ENCODE results near the gene DHX57. TPM values are rescaled to one million over a fixed set of nuclear protein-coding genes. Genes with fewer than 3 reads are reported as not detected.
A peak's percentile ranks its signal among the peaks of the same experiment; 100 is the strongest.

Gene DHX57
- total RNA-seq (ENCODE audit: low replicate concordance): 33.3 and 33.9 TPM in 2 replicates

- TF ChIP-seq EZH2phosphoT487 (IDR thresholded peaks at IDR 0.05) (no peak), EZH2 (IDR thresholded peaks at IDR 0.05) (no peak), CTCF (IDR thresholded peaks at IDR 0.05) (no peak)
- Histone ChIP-seq H3K27me3 (no peaks in the 10 kb centered on the region), H3K4me3 (peak within 1 kb of the TSS; percentile 78), H3K9ac (peak within 1 kb of the TSS; percentile 42), H3K36me3 (no peaks in the 10 kb centered on the region), H3K4me2 (peak within 1 kb of the TSS; percentile 94), H4K20me1 (ENCODE audit: low read depth) (no peaks in the 10 kb centered on the region), H3K79me2 (ENCODE audit: low read depth) (peaks cover 48% of the 10 kb centered on the region), H3K4me1 (peaks cover 12% of the 10 kb centered on the region), H3K9me3 (ENCODE audit: low read depth) (peaks cover 3% of the 10 kb centered on the region), H2AFZ (replicated peaks) (peak within 1 kb of the TSS; percentile 99), H3K27ac (no peak within 1 kb of the TSS), H3F3A (ENCODE audit: low read depth) (no peaks in the 10 kb centered on the region)
- Mint-ChIP-seq H3K36me3 (peaks cover 16% of the 10 kb centered on the region), H3K27me3 (ENCODE audit: insufficient read depth, low read depth) (peaks cover 4% of the 10 kb centered on the region), H3K4me3 (peak within 1 kb of the TSS; percentile 95), H3K4me1 (peaks cover 21% of the 10 kb centered on the region), H3K9me3 (peaks cover 13% of the 10 kb centered on the region), H3K27ac (peak within 1 kb of the TSS; percentile 94)
- DNase-seq (ENCODE audit: low spot score): peak; percentile 87
Observed at GRCh38 chr2:38875576-38876367, at the start of gene DHX57, which contains the start of gene MORN2. Gene DHX57 (minus strand): TSS chr2:38875934. CDS start chr2:38868405, 7,529 bp downstream. Gene MORN2 (plus strand): TSS chr2:38875976.

- DNase-seq (ENCODE audit: low spot score): no peak
- Histone ChIP-seq H3K4me3 (no peak overlapping the region), H2AFZ (replicated peaks) (no peak overlapping the region), H3K27ac (no peak overlapping the region), H3K36me3 (no peaks in the 10 kb centered on the region), H3F3A (ENCODE audit: low read depth) (no peaks in the 10 kb centered on the region), H3K27me3 (no peaks in the 10 kb centered on the region), H4K20me1 (ENCODE audit: low read depth) (no peaks in the 10 kb centered on the region), H3K9me3 (ENCODE audit: low read depth) (no peaks in the 10 kb centered on the region), H3K79me2 (ENCODE audit: low read depth) (no peaks in the 10 kb centered on the region), H3K4me1 (no peaks in the 10 kb centered on the region), H3K4me2 (no peak overlapping the region), H3K9ac (no peak overlapping the region)
- H3K27me3 Mint-ChIP-seq (ENCODE audit: insufficient read depth, low read depth): no peaks in the 10 kb centered on the region
- H3K36me3 Mint-ChIP-seq: no peaks in the 10 kb centered on the region
- no peak overlapping the region for H3K27ac Mint-ChIP-seq
- H3K9me3 Mint-ChIP-seq: no peaks in the 10 kb centered on the region
- TF ChIP-seq EZH2 (IDR thresholded peaks at IDR 0.05) (no peak), CTCF (IDR thresholded peaks at IDR 0.05) (no peak), EZH2phosphoT487 (IDR thresholded peaks at IDR 0.05) (no peak)
- no peak overlapping the region for H3K4me3 Mint-ChIP-seq
- H3K4me1 Mint-ChIP-seq: no peaks in the 10 kb centered on the region
Observed at GRCh38 chr2:38922902-38923301, 47.2 kb upstream of the DHX57 start.

- no peak overlapping the region for H3K4me3 ChIP-seq
- no peaks in the 10 kb centered on the region for H3F3A ChIP-seq (ENCODE audit: low read depth)
- Mint-ChIP-seq H3K9me3 (no peaks in the 10 kb centered on the region), H3K36me3 (no peaks in the 10 kb centered on the region), H3K4me3 (no peak overlapping the region), H3K27me3 (ENCODE audit: insufficient read depth, low read depth) (no peaks in the 10 kb centered on the region), H3K27ac (no peak overlapping the region), H3K4me1 (no peaks in the 10 kb centered on the region)
- no peaks in the 10 kb centered on the region for H3K27me3 ChIP-seq
- TF ChIP-seq EZH2 (IDR thresholded peaks at IDR 0.05) (no peak), CTCF (IDR thresholded peaks at IDR 0.05) (no peak), EZH2phosphoT487 (IDR thresholded peaks at IDR 0.05) (no peak)
- H3K9ac ChIP-seq: no peak overlapping the region
- no peaks in the 10 kb centered on the region for H3K9me3 ChIP-seq (ENCODE audit: low read depth)
- no peak overlapping the region for H2AFZ ChIP-seq (replicated peaks)
- no peak for DNase-seq (ENCODE audit: low spot score)
- H4K20me1 ChIP-seq (ENCODE audit: low read depth): no peaks in the 10 kb centered on the region
- H3K36me3 ChIP-seq: no peaks in the 10 kb centered on the region
- no peaks in the 10 kb centered on the region for H3K4me1 ChIP-seq
- no peaks in the 10 kb centered on the region for H3K79me2 ChIP-seq (ENCODE audit: low read depth)
- no peak overlapping the region for H3K4me2 ChIP-seq
- H3K27ac ChIP-seq: no peak overlapping the region
Observed at GRCh38 chr2:38922389-38922788, 46.7 kb upstream of the DHX57 start.
